Cardiac muscle cell (in vitro differentiated cells and primary cell): ENCODE measurements around the gene IQCH. TPM values are rescaled to one million over a fixed set of nuclear protein-coding genes. Genes with fewer than 3 reads are reported as not detected.
"Not testable (repeated sequence)": the region's sequence is repeated elsewhere in the genome, so short reads cannot be mapped to it uniquely, and the experiment has no call there.

ENCODE experiments used
- DNase-seq, 2 donors: peaks; one replicate each; pipeline versions ENCODE4 v3.0.0 to v3.0.0-alpha.2; 2010 to 2017; ENCODE audit warnings: low read depth in 1 of 2, low spot score in 1 of 2
- H3K27ac ChIP-seq: fragments of 200-600 bp; sonication (generic); 2 replicates; pipeline ENCODE4 v1.5.1; 2016
- H3K27me3 ChIP-seq: fragments of 200-600 bp; sonication (generic); 2 replicates; pipeline ENCODE4 v1.6.0; 2016; ENCODE audit warnings: control low read depth
- H3K36me3 ChIP-seq: fragments of 200-600 bp; sonication (generic); 2 replicates; pipeline ENCODE4 v1.5.1; 2016; ENCODE audit warnings: control low read depth
- H3K4me1 ChIP-seq: fragments of 200-600 bp; sonication (generic); 2 replicates; pipeline ENCODE4 v1.8.1; 2017; ENCODE audit warnings: low read depth, mild to moderate bottlenecking, mixed run types
- H3K4me3 ChIP-seq: fragments of 200-600 bp; sonication (generic); 2 replicates; pipeline ENCODE4 v1.5.1; 2016; ENCODE audit warnings: mild to moderate bottlenecking
- H3K9me3 ChIP-seq: fragments of 200-600 bp; sonication (generic); 2 replicates; pipeline ENCODE4 v1.5.1; 2017; ENCODE audit warnings: low read depth, mild to moderate bottlenecking, control low read depth
- CTCF ChIP-seq: IDR thresholded peaks from 2 replicates; pipeline ENCODE4 v1.5.1; 2012; ENCODE audit warnings: low read depth, mild to moderate bottlenecking, low read length
- polyA plus RNA-seq: library from polyadenylated mRNA; unstranded; fragments of >200 nt; fragmentation: Nextera tagmentation; extraction: Ambion mirVana; gene quantifications from 2 replicates; pipeline ENCODE4 v1.2.1, GENCODE V29; 2016
- total RNA-seq: library from RNA; depleted of rRNA; stranded (reverse); fragments of >200 nt; gene quantifications from 2 replicates; pipeline ENCODE4 v1.2.3, GENCODE V29; 2016

IQCH gene
- total and polyA plus RNA-seq, 2 experiments from 2014 or later, result 5.9 to 6.9 TPM

GRCh38 chr15:67421105-67421504 lies 166.5 kb downstream of the IQCH start:
- H3K4me1 ChIP-seq, result no peaks in the 10 kb centered on the region
- no peak overlapping the region for H3K4me3 ChIP-seq
- no peak overlapping the region for H3K27ac ChIP-seq
- H3K27me3 ChIP-seq, result no peaks in the 10 kb centered on the region
- H3K9me3 ChIP-seq, result no peaks in the 10 kb centered on the region
- TF ChIP-seq CTCF, result no peak
- no peaks in the 10 kb centered on the region for H3K36me3 ChIP-seq
- no peak for DNase-seq

DNA sequence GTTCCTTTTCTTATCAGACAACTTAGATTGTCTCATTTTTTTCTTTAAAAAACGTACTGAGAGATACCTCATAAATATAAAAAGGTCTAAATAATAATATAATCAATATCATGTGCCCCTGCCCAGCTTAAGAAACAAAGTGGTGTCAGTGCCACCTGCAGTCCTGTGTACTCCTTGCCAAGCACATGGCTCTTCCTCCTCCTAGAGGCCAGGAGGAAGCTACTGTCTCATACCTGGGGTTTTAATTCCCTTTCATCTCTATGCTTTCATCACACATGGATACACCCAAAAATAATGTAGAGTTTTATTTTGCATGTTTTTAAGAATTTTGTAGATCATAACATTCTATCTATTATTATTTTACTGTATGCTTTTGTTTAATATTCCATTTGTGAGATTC lies 167.7 kb downstream of the IQCH start:
- Histone ChIP-seq H3K27me3 (no peaks in the 10 kb centered on the region), H3K36me3 (no peaks in the 10 kb centered on the region), H3K4me1 (no peaks in the 10 kb centered on the region), H3K9me3 (no peaks in the 10 kb centered on the region), H3K27ac (no peak overlapping the region), H3K4me3 (no peak overlapping the region)
- TF ChIP-seq CTCF, result no peak
- DNase-seq, result no peak

DNA sequence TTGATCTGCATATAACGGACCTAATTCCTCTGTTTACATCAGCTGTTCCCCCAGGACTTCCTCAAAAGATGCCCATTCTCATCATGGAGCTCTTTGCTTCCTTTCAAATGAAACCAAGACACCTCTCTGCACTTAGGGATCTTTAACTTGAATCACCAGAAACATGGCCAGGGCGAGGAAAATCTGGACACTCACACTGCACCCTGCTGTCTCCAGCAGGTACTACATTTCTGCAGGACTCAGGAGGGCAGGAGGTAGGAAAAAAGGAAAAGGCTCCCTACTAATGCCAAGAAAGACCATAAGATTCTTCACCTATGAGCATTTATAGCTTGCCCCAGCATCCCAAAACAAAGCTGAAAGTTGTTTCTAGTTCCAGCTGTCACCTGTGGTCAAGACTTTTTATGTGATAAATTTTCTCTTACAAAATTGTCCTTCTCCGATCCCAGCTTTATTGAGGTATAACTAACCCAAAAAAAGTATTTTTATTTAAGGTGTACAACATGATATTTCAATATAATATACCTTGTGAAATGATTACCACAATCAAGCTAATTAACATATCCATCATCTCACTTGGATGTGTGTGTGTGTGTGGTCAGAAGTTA lies 179.0 kb downstream of the IQCH start:
- H3K9me3 ChIP-seq, result no peaks in the 10 kb centered on the region
- peak; percentile 87 for TF ChIP-seq CTCF
- H3K27ac ChIP-seq, result no peak overlapping the region
- no peaks in the 10 kb centered on the region for H3K4me1 ChIP-seq
- DNase-seq, result peak; percentile 37 to 76
- no peaks in the 10 kb centered on the region for H3K27me3 ChIP-seq
- H3K36me3 ChIP-seq, result no peaks in the 10 kb centered on the region
- H3K4me3 ChIP-seq, result no peak overlapping the region

GRCh38 chr15:67436351-67437250 lies 182.0 kb downstream of the IQCH start:
- not testable (repeated sequence) for H3K27ac ChIP-seq, H3K27me3 ChIP-seq, DNase-seq

GRCh38 chr15:67444100-67444499 lies 189.5 kb downstream of the IQCH start:
- Histone ChIP-seq H3K27ac (no peak overlapping the region), H3K27me3 (no peaks in the 10 kb centered on the region), H3K36me3 (no peaks in the 10 kb centered on the region), H3K4me3 (no peak overlapping the region), H3K9me3 (no peaks in the 10 kb centered on the region), H3K4me1 (no peaks in the 10 kb centered on the region)
- no peak for TF ChIP-seq CTCF
- DNase-seq, result no peak

More at GRCh38 chr15:67436351-67437250, 182.0 kb downstream of the IQCH start:
- not testable (repeated sequence) for H3K36me3 ChIP-seq, H3K4me3 ChIP-seq, H3K4me1 ChIP-seq, H3K9me3 ChIP-seq

- no peaks in the 10 kb centered on the region for H3K4me1 ChIP-seq
- no peak for TF ChIP-seq CTCF
- H3K36me3 ChIP-seq, result no peaks in the 10 kb centered on the region
- H3K27me3 ChIP-seq, result no peaks in the 10 kb centered on the region
- no peaks in the 10 kb centered on the region for H3K9me3 ChIP-seq
- H3K4me3 ChIP-seq, result no peak overlapping the region
- no peak overlapping the region for H3K27ac ChIP-seq
- DNase-seq, result no peak
These were observed 191.9 kb downstream of the IQCH start for GRCh38 chr15:67446449-67446848.

- H3K27me3 ChIP-seq, DNase-seq, H3K9me3 ChIP-seq, H3K27ac ChIP-seq, H3K36me3 ChIP-seq, H3K4me3 ChIP-seq, H3K4me1 ChIP-seq: not testable (repeated sequence)
These were observed 193.8 kb downstream of the IQCH start for GRCh38 chr15:67448372-67448771.

- H3K27me3 ChIP-seq, result peaks cover 21% of the 10 kb centered on the region
- not testable (repeated sequence) for H3K4me1 ChIP-seq, H3K27ac ChIP-seq, DNase-seq, H3K9me3 ChIP-seq, H3K4me3 ChIP-seq, H3K36me3 ChIP-seq
These were observed 199.1 kb downstream of the IQCH start for GRCh38 chr15:67453703-67454102.
